ENCODE data around the gene TBC1D21.

The TBC1D21 gene

DNA sequence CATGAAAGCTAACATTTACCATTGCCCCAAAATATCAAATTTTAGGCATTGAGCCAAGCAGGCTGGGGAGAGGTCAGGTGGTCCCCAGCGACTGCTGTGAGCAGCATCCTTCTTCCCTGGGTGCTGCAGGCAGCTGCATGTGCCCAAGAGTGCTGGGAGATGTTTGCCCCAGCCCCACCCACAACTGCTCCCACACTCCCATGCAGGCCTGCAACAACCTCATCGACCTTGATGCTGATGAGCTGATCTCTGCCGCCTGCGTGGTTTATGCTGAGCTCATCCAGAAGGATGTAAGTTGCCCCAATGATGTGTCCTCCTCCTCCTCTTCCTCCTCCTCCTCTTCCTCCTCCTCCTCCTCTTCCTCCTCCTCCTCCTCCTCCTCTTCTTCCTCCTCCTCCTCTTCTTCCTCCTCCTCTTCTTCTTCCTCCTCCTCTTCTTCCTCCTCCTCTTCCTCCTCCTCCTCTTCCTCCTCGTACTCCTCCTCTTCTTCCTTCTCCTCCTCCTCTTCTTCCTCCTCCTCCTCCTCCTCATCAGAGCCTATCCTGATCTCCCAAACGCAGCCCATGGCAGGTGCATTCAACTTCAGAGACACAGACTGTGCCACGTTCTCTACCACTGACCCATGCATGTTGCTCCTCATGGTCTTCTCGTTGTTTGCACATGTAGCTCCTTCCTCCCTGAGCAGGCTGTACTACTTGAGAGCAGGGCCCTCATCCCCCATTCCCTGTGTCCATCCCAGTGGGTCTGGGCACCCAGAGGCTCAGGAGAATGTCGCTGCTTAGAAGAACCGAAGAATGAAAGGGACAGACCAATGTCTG lies 15.1 kb downstream of the TBC1D21 start:
- ATAC-seq (replicated peaks), result no peak
- H3K27me3 Mint-ChIP-seq, result peaks cover 17 to 68% of the 10 kb centered on the region in 2 donors
- H3K36me3 Mint-ChIP-seq (ENCODE audit: insufficient read depth), result no peaks in the 10 kb centered on the region
- H3K9me3 Mint-ChIP-seq, result no peaks in the 10 kb centered on the region
- H3K4me1 Mint-ChIP-seq (ENCODE audit: low read depth in 2 of 2), result peaks cover 0 to 2% of the 10 kb centered on the region in 2 donors
- no peak for DNase-seq
- no peak overlapping the region for H3K4me3 Mint-ChIP-seq
- no peak overlapping the region for H3K27ac Mint-ChIP-seq

DNA sequence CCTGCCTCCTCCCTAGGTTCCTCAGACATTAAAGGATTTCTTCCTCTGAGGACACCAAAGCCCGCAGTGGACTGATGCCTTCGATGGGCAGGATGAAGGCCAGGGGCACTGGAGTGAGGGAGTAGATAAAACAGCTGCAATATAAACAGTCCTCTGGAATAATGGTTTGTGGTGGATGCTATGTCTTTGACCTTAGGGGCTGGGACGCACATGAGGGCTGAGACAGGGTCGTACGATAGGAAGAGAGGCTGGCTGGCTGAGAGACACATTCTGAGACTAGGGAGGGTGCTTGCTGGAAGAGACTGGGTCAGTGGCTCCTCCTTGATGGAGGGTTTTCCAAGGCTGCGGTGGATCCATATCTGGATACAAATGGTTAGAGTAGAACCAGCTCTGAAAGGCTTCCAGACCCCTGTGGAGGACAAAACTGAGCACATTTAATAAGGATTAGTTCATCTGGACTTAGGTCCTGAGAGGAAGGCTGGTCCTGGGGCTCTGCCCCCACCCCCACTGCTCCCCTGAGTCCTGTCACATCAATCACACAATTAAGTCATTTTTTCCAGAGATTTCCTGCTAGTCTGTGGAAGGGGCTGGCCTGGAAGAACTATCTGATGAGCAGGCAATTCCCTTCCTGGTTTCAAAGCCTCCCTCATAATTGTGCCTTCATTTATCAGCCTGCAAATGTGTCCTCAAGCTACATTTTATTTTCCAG lies 15.8 kb downstream of the TBC1D21 start:
- DNase-seq (no peak), ATAC-seq (replicated peaks) (no peak)
- no peaks in the 10 kb centered on the region for H3K36me3 Mint-ChIP-seq (ENCODE audit: insufficient read depth)
- H3K27me3 Mint-ChIP-seq, result peaks cover 17 to 63% of the 10 kb centered on the region in 2 donors
- H3K9me3 Mint-ChIP-seq, result no peaks in the 10 kb centered on the region
- no peak overlapping the region for H3K27ac Mint-ChIP-seq
- H3K4me3 Mint-ChIP-seq, result no peak overlapping the region
- H3K4me1 Mint-ChIP-seq (ENCODE audit: low read depth in 2 of 2), result no peaks in the 10 kb centered on the region

DNA sequence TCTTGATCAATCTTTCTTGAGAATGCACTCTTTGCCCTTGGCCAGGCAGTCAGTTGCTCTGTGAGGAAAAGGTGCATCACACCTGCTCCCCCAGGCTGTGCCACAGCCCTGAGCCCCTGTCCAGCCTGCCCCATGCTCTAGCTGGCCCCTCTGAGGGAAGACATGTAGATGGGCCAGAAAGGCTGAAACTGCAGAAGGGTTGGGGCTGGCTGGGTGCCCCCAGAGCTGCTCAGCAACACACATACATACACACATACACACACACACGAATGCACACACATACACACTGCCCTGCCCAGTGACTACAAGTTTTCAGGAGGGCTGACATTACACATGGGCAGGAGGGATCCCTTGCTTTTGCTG lies 16.4 kb downstream of the TBC1D21 start:
- H3K27me3 Mint-ChIP-seq, result peaks cover 17 to 63% of the 10 kb centered on the region in 2 donors
- H3K9me3 Mint-ChIP-seq, result no peaks in the 10 kb centered on the region
- no peaks in the 10 kb centered on the region for H3K4me1 Mint-ChIP-seq (ENCODE audit: low read depth in 2 of 2)
- DNase-seq (no peak), ATAC-seq (replicated peaks) (no peak)
- H3K36me3 Mint-ChIP-seq (ENCODE audit: insufficient read depth), result no peaks in the 10 kb centered on the region
- H3K4me3 Mint-ChIP-seq, result no peak overlapping the region
- H3K27ac Mint-ChIP-seq, result no peak overlapping the region

DNA sequence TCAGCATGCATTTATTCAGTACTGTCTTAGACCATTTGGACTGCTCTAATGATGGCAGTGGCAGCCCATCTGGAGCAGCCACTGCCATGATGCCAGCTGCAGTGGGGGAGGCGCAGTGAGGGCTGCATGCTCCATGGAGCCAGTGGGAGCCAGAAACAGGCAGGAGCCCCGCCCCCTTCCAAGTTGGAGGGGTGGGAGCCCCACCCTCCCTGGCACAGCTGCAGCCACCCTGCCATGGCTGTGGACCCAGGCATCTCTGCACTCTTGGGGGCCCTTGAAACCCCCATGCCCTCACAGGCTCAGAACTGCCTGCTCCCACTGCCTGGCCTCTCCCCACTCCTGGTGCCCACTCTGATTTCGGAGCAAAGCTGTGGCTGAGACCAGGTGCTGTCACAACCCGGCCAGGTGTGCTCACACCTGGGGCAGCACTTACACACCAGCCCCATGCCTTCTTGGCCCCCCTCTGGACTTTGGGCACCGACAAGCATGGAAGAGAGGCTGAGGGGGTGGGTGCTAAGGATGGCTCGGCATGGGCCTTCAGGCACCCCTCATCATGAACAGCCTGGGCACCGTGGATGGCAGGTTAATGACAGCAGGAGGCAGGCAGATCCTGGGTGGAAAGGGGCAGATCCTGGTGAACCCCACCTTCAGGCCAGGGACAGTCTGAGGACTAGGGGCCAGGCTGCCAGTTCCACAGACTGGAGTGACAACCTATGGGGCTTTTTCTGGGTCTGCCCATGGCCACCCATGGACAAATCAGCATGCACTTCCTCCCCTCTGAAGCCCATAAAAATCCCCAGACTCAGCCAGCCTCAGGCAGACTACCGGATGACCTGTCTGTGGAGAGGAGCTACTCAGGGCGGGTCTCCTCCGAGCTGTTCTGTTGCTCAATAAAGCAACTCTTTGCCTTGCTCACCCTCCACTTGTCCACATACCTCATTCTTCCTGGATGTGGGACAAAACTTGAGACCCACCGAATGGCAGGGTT lies 18.3 kb downstream of the TBC1D21 start:
- Mint-ChIP-seq H3K27ac (no peak overlapping the region), H3K4me3 (no peak overlapping the region), H3K9me3 (no peaks in the 10 kb centered on the region), H3K27me3 (peaks cover 10 to 49% of the 10 kb centered on the region in 2 donors), H3K4me1 (ENCODE audit: low read depth in 2 of 2) (no peaks in the 10 kb centered on the region), H3K36me3 (ENCODE audit: insufficient read depth) (no peaks in the 10 kb centered on the region)
- no peak for ATAC-seq (replicated peaks)
- no peak for DNase-seq

DNA sequence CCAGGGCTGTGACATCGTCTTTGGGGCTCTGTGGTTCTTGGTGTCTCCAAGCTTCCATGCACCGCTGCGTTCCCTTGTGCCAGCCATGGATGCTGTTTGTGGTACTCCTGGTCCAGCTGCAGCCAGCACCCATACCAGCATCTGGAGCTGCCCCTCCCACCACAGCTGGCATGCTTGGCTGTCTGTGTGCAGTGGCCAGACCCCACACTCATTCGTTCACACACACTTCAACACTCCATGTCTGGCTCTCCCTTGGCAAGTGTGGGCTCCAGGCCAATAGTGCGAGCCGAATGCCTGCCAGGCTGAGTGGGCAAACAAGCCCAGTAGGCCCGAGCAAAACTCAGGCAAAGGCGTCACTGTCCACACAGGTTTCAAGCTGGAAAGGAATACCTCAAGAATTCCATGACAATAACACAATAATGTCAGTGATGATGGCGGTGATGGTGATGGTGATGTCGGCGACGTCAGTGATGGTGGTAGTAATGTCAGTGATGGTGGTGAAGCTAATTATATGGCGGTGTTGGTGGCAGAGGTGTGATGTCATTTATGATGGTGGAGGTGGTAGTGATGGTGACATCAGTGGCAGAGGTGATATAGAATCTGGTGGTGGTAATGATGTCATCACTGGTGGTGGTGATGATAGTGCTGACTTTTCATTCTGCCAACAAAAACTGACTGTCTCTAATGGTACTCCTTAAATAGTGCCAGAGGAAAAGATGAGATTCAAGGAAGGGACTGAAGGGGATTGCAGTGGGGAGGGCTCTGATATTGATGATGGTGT lies 19.3 kb downstream of the TBC1D21 start:
- H3K9me3 Mint-ChIP-seq, result no peaks in the 10 kb centered on the region

DNA sequence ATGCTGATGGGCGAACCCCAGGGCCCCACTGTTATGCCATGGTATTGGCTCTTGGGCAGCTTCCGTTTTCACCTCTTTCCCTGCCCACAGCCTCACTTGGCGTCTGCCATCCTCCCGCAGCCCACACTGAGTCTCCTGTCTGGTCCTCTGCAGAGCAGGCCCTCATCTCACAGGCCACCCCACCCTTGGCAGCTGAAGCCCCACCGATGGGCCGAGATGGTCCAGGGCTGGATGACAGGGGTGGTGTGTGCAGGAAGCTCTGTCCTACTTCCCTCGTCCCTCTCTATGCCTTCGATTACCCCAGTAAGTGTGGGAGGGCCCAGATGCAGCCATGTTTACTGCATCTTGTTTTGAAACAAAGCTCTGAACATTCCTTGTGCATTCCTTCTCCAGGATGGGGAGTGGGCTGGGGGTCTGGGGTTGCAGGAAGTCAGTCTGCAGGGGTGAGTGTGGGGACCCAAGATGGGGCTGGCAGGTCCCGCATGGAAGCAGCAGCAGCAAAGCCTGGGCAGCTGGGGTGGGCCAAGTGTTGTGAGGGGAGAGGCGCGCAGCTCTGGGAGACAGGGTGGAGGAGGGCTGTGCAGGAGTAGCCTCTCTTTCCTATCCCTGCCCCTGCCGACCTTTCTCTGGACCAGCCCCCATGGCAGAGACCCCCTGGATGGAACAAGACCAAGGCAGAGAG lies 20.9 kb downstream of the TBC1D21 start:
- peaks cover 8 to 32% of the 10 kb centered on the region in 2 donors for H3K27me3 Mint-ChIP-seq

More for the DNA sequence above, 19.3 kb downstream of the TBC1D21 start:
- H3K36me3 Mint-ChIP-seq (ENCODE audit: insufficient read depth), result no peaks in the 10 kb centered on the region
- H3K27me3 Mint-ChIP-seq, result peaks cover 10 to 42% of the 10 kb centered on the region in 2 donors
- ATAC-seq (replicated peaks) (no peak), DNase-seq (no peak)
- H3K4me1 Mint-ChIP-seq (ENCODE audit: low read depth in 2 of 2), result peaks cover 0 to 2% of the 10 kb centered on the region in 2 donors
- no peak overlapping the region for H3K27ac Mint-ChIP-seq
- no peak overlapping the region for H3K4me3 Mint-ChIP-seq

DNA sequence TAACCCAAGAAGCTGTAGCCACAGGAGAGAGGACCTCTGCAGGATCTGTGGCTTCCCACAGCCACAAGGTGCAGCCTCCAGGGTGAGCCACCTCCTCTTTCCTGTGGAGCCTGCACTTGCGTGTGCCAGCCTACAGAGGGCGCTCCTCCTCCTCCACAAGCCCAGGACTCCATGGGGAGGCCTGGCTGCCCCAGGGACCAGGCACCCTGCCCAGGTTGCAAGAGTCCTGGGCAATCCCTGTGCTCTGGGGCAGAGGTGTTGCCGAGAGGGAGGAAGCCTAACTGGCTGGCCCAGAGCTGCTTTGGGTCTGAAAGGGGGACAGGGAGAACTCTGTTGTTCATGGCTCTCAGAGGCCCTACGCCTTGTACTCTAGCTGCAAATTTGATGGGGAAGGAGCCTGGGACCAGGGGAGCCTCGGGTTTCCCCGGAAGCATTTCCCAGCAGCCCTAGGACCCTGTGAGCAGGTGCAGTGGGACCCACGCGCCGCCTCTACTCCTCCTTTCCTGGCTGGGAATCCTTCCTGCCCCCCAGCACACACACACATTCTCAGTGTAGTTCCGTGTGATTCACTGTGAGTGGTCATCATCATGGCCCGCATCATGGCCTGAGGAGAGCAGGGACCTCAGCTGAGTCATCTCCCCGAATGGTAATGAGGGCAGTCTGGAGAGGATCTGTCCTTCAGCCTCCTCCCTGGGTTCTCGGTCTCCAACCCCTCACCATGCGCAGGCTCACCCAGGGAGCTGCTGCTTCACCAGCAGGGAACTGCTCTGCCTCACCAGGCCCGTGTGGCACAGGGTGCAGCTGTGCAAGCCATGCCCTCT lies 24.3 kb downstream of the TBC1D21 start:
- H3K27ac Mint-ChIP-seq, result no peak overlapping the region
- DNase-seq, result peak; percentile 51 to 62 (median 57)
- H3K36me3 Mint-ChIP-seq (ENCODE audit: insufficient read depth), result no peaks in the 10 kb centered on the region

More for the DNA sequence above, 20.9 kb downstream of the TBC1D21 start:
- Mint-ChIP-seq H3K36me3 (ENCODE audit: insufficient read depth) (no peaks in the 10 kb centered on the region), H3K4me3 (no peak overlapping the region), H3K27ac (no peak overlapping the region), H3K9me3 (no peaks in the 10 kb centered on the region), H3K4me1 (ENCODE audit: low read depth in 2 of 2) (peaks cover 0 to 2% of the 10 kb centered on the region in 2 donors)
- DNase-seq (no peak), ATAC-seq (replicated peaks) (no peak)

DNA sequence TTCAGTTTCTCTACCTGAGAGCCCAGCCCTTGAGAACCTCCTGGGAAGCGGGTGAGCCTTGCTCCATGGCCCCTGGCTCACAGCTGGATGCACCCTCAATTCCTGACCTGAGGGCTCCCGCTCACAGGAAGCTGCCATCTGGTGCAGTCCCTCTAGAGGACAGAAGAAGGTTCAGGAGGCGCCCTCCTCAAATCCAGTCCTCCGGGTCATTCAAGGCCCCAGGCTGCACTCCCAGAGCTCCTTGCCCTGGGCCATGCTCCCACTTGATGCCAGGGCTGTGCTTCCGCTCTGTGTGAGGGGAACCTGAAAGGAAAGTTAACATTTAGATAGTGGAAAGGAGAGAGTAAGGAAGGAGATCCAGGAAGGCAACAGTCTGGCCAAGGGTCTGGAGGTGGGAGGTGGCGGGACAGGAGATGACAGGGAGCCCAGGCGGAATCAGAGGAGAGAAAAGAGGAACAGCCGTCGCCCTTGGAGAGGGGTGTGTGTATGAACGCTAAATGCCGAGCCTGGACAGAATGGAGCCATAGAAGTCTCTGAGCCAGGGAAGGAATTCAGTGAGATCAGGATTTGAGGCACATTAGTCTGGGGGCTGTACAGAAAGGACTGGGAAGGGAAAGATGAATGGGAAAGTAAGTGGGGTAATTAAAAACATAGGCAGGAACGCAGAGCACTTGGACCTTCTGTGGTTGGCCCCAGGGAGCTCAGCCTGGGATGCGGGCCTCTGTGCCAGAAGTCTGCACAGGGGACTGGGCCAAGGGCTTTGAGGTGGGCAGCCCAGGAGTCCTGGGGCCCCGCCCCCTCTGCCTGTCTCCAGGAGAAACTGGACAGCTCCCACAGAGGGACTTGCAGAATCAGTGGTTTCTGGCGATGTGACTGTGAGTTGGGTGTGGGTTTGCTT lies 26.1 kb downstream of the TBC1D21 start:
- no peak overlapping the region for H3K4me3 Mint-ChIP-seq
- H3K4me1 Mint-ChIP-seq (ENCODE audit: low read depth in 2 of 2), result peaks cover 0 to 2% of the 10 kb centered on the region in 2 donors
- H3K27me3 Mint-ChIP-seq, result peaks cover 0 to 3% of the 10 kb centered on the region in 2 donors
- no peaks in the 10 kb centered on the region for H3K36me3 Mint-ChIP-seq (ENCODE audit: insufficient read depth)
- no peak overlapping the region for H3K27ac Mint-ChIP-seq
- no peaks in the 10 kb centered on the region for H3K9me3 Mint-ChIP-seq
- ATAC-seq (replicated peaks), result no peak
- no peak for DNase-seq

More for the DNA sequence above, 24.3 kb downstream of the TBC1D21 start:
- peak; percentile 98 for ATAC-seq (replicated peaks)
- H3K27me3 Mint-ChIP-seq, result peaks cover 0 to 16% of the 10 kb centered on the region in 2 donors
- H3K4me3 Mint-ChIP-seq, result no peak overlapping the region
- peaks cover 0 to 2% of the 10 kb centered on the region in 2 donors for H3K4me1 Mint-ChIP-seq (ENCODE audit: low read depth in 2 of 2)
- H3K9me3 Mint-ChIP-seq, result no peaks in the 10 kb centered on the region

DNA sequence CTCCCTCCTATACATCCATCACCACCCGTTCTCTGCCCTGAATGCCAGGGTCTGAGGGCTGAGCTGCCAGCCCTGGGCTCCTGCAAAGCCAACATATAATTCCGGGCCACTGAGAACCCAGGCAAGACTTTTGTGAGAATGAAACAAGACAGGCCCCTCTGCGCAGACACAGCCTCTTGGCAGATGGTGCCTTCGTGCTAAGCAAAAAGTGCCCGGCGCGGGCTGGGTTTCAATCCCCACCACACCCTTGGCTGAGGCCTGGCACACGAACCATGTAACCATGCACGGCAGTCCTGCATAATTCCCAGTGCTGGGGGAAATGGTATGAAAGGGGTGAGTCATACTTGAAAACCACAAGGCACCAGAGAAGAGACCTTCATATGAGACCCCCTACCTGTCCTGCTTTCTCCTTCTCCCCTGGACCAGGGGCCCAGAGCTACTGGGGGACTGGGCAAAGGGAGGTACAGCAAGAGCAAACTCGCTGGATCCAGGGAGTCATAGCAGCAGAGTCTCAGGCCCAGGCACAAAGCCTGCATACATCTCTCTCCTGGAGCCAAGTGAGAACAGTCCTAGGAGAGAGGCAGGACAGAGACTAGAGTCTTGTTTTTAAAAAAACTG lies 26.8 kb downstream of the TBC1D21 start:
- DNase-seq (no peak), ATAC-seq (replicated peaks) (no peak)
- Mint-ChIP-seq H3K27ac (no peak overlapping the region), H3K9me3 (no peaks in the 10 kb centered on the region), H3K27me3 (no peaks in the 10 kb centered on the region), H3K36me3 (ENCODE audit: insufficient read depth) (no peaks in the 10 kb centered on the region), H3K4me3 (no peak overlapping the region), H3K4me1 (ENCODE audit: low read depth in 2 of 2) (peaks cover 0 to 2% of the 10 kb centered on the region in 2 donors)

DNA sequence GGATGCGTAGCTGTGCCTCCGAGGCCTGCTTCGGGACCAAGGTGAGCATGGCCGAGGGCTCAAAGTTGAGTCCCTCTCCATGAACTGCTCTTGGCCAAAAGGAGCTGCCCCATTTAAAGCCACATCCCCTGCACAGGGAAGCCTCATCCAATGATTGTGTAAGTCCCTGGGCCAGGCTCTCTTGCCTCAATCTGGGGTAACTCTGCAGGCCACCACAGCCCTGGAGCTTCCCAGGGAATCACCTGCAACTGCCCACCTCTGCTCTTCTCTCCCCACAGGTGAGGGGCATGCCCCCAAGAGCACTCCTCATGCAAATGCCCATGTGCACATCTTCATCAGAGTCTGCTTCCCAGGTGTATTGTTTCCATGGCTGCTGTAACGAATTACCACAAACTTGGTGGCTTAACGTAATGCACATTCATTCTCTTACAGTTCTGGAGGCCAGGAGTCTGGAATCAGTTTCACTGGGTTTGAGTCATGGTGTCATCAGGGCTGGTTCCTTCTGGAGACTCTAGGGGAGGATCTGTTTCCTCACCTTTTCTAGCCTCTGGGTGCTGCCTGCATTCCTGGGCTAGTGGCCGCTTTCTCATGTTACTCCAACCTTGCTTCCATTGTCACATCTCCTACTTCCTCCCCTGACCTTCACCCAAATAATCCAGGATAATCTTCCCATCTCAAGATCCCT lies 27.9 kb downstream of the TBC1D21 start:
- ATAC-seq (replicated peaks) (no peak), DNase-seq (no peak)
- no peaks in the 10 kb centered on the region for H3K36me3 Mint-ChIP-seq (ENCODE audit: insufficient read depth)
- peaks cover 0 to 2% of the 10 kb centered on the region in 2 donors for H3K4me1 Mint-ChIP-seq (ENCODE audit: low read depth in 2 of 2)
- no peak overlapping the region for H3K27ac Mint-ChIP-seq
- H3K27me3 Mint-ChIP-seq, result no peaks in the 10 kb centered on the region
- H3K4me3 Mint-ChIP-seq, result no peak overlapping the region
- no peaks in the 10 kb centered on the region for H3K9me3 Mint-ChIP-seq

All from effector memory CD8-positive, alpha-beta T cell (primary cell).